ENCODE measurements around the gene CHKA. TPM values are rescaled to one million over a fixed set of nuclear protein-coding genes. Genes with fewer than 3 reads are reported as not detected.
A peak's percentile ranks its signal among the peaks of the same experiment; 100 is the strongest.

Gene CHKA
- total RNA-seq, 2 donors from 2014 or later = 72.1 to 92.6 TPM

DNA sequence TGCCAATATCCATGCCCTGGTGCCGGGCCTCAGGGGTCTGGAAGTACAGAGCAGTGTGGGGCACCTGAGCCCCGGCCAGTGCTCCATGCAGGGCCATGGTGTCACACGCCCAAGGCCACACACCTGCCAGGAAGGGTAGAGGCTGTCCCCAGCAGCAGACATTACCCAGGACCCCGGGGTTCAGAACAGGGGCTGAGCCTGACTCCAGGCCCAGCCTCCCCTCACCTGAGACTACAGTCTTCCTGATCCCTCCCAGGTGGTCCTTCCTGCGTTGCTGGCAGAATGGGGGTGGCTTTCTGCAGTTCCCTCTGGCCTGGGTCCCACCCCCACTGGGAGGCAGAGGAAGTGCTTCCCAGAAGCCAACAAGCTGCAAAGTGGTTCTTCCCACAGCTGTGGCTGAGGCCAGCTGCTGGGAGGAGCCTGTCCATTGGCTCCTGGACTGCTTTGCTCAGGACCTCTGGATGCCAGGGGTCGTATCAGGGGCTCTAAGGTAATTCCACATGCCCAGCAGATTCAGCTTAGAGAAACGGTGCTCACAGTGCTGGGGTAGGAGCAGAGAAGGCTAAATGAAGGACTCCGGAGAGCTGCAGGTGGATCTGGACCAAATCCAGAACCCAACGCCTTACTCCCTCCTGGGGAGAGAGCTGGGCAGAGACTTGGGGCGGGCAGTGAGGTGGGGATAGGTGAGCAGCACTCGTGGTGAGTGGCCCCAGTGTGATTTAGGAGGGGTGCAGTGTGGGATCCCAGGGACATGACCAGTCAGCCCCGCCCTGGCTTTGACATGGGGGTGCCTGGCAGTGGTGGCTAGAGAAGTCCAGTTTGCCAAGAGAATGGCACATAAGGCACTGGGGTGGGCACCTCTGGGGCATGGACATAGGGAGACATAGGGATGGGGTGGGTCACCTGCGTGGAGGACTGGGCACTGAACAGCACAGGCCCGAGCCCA is 69.7 kb downstream of the CHKA start:
- intact Hi-C loops (cut with DNase I) = no loop called here
- Histone ChIP-seq H3K27me3 (no peaks in the 10 kb centered on the region), H3K9me3 (no peaks in the 10 kb centered on the region), H3K4me3 (no peak overlapping the region), H3K4me1 (peaks cover 36% of the 10 kb centered on the region), H3K36me3 (replicated peaks in 1 of 2; ENCODE audit: insufficient read depth in 1 of 2, low read depth in 2 of 2) (peaks cover 0 to 19% of the 10 kb centered on the region in 2 donors), H3K27ac (peak overlapping the region in 3 of 4 donors; percentile 38 to 72 (median 65))
- ATAC-seq (no peak), DNase-seq (peak in 3 of 4 donors; percentile 18 to 28 (median 23))
- TF ChIP-seq, protein P1, sequence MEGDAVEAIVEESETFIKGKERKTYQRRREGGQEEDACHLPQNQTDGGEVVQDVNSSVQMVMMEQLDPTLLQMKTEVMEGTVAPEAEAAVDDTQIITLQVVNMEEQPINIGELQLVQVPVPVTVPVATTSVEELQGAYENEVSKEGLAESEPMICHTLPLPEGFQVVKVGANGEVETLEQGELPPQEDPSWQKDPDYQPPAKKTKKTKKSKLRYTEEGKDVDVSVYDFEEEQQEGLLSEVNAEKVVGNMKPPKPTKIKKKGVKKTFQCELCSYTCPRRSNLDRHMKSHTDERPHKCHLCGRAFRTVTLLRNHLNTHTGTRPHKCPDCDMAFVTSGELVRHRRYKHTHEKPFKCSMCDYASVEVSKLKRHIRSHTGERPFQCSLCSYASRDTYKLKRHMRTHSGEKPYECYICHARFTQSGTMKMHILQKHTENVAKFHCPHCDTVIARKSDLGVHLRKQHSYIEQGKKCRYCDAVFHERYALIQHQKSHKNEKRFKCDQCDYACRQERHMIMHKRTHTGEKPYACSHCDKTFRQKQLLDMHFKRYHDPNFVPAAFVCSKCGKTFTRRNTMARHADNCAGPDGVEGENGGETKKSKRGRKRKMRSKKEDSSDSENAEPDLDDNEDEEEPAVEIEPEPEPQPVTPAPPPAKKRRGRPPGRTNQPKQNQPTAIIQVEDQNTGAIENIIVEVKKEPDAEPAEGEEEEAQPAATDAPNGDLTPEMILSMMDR (IDR thresholded peaks at IDR 0.05) = no peak
- no peak for TF ChIP-seq POLR2A (IDR thresholded peaks at IDR 0.05)
- WGBS, 2 donors = 63 to 78% methylated on average over 5 to 14 of the region's 14 CpGs

DNA sequence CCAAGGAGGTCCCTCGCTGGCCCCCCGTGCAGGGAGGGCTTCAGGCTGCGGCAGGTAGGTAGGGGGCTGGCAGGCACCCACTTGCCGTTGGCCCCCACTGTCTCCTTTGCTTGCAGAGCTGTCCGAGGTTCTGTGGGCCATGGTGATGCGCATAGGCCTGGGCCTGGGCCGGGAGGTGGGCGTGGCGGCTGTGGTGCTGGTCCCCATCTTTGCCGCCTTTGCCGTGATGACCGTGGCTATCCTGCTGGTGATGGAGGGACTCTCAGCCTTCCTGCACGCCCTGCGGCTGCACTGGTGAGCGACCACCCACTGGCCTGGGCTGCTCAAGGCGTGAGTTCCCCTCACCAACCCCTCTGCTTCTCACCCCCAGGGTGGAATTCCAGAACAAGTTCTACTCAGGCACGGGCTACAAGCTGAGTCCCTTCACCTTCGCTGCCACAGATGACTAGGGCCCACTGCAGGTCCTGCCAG is 70.8 kb downstream of the CHKA start:
- Histone ChIP-seq H3K27me3 (no peaks in the 10 kb centered on the region), H3K4me3 (no peak overlapping the region), H3K27ac (peak overlapping the region; percentile 39 to 72 (median 56)), H3K4me1 (peaks cover 41% of the 10 kb centered on the region), H3K36me3 (replicated peaks in 1 of 2; ENCODE audit: insufficient read depth in 1 of 2, low read depth in 2 of 2) (peaks cover 0 to 21% of the 10 kb centered on the region in 2 donors), H3K9me3 (no peaks in the 10 kb centered on the region)
- TF ChIP-seq, protein P1 (IDR thresholded peaks at IDR 0.05) = no peak
- no peak for TF ChIP-seq POLR2A (IDR thresholded peaks at IDR 0.05)
- no peak for ATAC-seq
- intact Hi-C loops (cut with DNase I) = no loop called here
- WGBS, 2 donors = 90 to 94% methylated on average over 5 to 16 of the region's 18 CpGs
- peak in 1 of 4 donors; percentile 26 for DNase-seq

GRCh38 chr11:68049509-68050370 is 71.4 kb downstream of the CHKA start:
- DNase-seq (peak; percentile 58 to 80 (median 70)), ATAC-seq (peak; percentile 43)
- WGBS, 2 donors = 64 to 66% methylated on average over 11 to 40 of the region's 40 CpGs
- peaks cover 42% of the 10 kb centered on the region for H3K4me1 ChIP-seq
- no peak overlapping the region for H3K4me3 ChIP-seq
- TF ChIP-seq, protein P1 (IDR thresholded peaks at IDR 0.05) = peak in 1 of 7 experiments; percentile 4
- no peak for TF ChIP-seq POLR2A (IDR thresholded peaks at IDR 0.05)
- H3K27ac ChIP-seq = peak overlapping the region; percentile 39 to 72 (median 54)
- intact Hi-C loops (cut with DNase I) = no loop called here
- H3K36me3 ChIP-seq (replicated peaks in 1 of 2; ENCODE audit: insufficient read depth in 1 of 2, low read depth in 2 of 2) = peaks cover 2 to 24% of the 10 kb centered on the region in 2 donors
- no peaks in the 10 kb centered on the region for H3K9me3 ChIP-seq
- H3K27me3 ChIP-seq = no peaks in the 10 kb centered on the region

DNA sequence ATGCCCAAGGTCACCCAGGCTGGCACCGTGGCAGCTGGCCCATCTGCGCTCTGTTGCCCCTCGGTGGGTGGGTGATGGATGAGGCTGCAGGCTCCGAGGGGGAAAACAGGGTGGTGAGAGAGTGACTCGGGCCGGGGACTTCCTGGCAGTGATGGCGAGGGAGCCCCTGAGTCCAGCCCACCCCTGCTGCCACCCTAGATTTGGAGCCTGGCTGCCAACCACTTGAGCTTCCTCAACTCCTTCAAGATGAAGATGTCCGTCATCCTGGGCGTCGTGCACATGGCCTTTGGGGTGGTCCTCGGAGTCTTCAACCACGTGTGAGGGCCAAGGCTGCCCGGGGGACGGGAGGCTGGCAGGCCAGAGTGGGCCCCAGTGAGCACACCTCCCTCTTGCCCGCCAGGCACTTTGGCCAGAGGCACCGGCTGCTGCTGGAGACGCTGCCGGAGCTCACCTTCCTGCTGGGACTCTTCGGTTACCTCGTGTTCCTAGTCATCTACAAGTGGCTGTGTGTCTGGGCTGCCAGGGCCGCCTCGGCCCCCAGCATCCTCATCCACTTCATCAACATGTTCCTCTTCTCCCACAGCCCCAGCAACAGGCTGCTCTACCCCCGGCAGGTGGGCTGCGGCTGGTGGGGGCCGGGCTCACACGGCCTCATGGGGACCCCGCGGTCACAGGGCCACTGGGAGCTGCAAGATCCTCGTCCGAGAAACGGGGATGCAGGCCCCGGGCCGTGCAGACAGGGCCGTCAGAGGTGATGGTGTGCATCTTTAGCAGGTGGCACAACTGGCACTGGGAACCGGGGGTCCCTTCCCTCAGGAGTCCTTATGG is 72.3 kb downstream of the CHKA start:
- ATAC-seq (no peak), DNase-seq (no peak)
- no peaks in the 10 kb centered on the region for H3K9me3 ChIP-seq
- peaks cover 7 to 28% of the 10 kb centered on the region in 2 donors for H3K36me3 ChIP-seq (replicated peaks in 1 of 2; ENCODE audit: insufficient read depth in 1 of 2, low read depth in 2 of 2)
- no peak overlapping the region for H3K4me3 ChIP-seq
- TF ChIP-seq POLR2A (IDR thresholded peaks at IDR 0.05) = no peak
- TF ChIP-seq, protein P1 (IDR thresholded peaks at IDR 0.05) = no peak
- intact Hi-C loops (cut with DNase I) = no loop called here
- 79 to 92% methylated on average over 13 to 35 of the region's 35 CpGs for WGBS, 2 donors
- H3K27ac ChIP-seq = peak overlapping the region; percentile 39 to 72 (median 54)
- H3K27me3 ChIP-seq = no peaks in the 10 kb centered on the region
- H3K4me1 ChIP-seq = peaks cover 51% of the 10 kb centered on the region

Data from body of pancreas (tissue), 4 donors.